H54 (cell line): ENCODE measurements around the gene CRBN.

Source experiments
- DNase-seq: peaks from one replicate; pipeline ENCODE4 v3.0.0; 2011; ENCODE audit warnings: low spot score, mixed read lengths; ENCODE audit not compliant: insufficient read length
- FAIRE-seq: peaks from 3 replicates; lab custom pipeline; 2011; peaks lifted over from hg19 to GRCh38; lab: Jason Lieb, UNC
- POLR2A ChIP-seq: IDR thresholded peaks from 2 replicates; pipeline ENCODE4 v1.6.1; 2011; ENCODE audit warnings: low read depth, mild to moderate bottlenecking, low read length

The CRBN gene

DNA sequence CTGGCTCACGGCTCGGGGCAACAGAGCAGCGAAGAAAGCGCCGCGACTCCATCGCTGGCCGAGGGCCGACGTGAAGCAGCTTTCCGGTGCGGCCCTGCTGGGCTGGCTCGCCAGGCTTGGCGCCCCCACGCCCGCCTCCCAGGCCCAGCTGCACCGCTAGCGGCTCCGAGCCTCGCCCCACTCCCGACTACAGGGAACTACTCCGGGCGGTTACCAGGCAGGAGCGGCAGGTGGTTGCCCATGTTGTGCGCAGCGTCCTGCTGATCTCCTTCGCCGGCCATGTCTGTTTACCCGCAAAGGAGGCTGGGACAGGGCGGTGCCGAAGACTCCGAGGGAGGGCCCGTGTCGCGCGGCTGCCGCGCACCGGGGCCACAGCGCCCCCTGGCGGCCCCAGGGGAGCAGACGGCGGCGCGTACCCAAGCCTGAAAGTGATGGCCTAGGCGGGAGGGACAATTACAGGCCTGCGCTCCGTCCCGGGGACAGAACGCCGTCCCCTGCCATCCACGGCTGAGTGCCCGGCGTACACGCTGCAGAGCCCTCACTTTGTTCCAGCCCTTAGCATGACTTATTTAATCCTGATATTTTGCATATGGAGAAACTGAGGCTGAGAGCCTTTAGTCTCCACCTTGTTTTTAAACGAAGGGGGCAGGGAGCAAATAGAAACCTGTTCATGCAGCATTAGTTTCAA, at the start of gene CRBN:
Gene CRBN, minus strand, starts transcription at position 285 of the 688 bp plus-strand sequence. Its CDS starts 4 bp downstream, at position 281.
- DNase-seq = peak; percentile 74
- peak; percentile 55; the same call in 1 of the 2 replicates for TF ChIP-seq POLR2A
- peak; percentile 55 for FAIRE-seq

- no peak for DNase-seq
- FAIRE-seq = no peak
- no peak for TF ChIP-seq POLR2A
Measured at GRCh38 chr3:3227640-3228039, 48.1 kb upstream of the CRBN start.

GRCh38 chr3:3221528-3221927, 42.0 kb upstream of the CRBN start:
- no peak for TF ChIP-seq POLR2A
- no peak for DNase-seq
- FAIRE-seq = no peak

GRCh38 chr3:3216401-3216800, 36.9 kb upstream of the CRBN start:
- TF ChIP-seq POLR2A = no peak
- no peak for FAIRE-seq
- DNase-seq = no peak

DNA sequence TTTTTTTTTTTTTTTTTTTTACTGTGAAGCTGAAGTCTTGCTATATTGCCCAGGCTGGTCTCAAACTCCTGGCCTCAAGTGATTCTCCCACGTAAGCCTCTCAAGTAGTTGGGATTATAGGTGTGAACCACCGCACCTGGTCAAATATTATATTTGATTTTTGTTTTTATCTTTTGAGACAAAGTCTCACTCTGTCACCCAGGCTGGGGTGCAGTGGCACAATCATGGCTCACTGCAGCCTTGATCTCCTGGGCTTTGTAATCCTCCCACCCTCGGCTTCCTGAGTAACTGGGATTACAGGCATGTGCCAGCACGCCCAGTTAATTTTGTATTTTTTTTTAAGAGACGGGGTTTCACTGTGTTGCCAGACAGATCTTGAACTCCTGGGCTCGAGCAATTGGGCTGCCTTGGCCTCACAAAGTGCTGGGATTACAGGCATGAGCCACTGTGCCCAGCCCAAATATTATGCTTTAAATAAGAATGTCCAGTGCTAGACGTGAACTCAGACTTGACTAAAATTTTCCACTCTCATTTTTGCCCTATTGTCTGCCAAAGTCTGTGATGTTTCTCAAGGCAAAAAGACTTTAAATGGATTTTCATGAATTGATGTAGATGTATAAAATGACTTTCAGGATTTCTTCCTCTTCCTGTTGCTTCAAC, 33.4 kb upstream of the CRBN start:
- no peak for DNase-seq
- FAIRE-seq = no peak
- no peak for TF ChIP-seq POLR2A

DNA sequence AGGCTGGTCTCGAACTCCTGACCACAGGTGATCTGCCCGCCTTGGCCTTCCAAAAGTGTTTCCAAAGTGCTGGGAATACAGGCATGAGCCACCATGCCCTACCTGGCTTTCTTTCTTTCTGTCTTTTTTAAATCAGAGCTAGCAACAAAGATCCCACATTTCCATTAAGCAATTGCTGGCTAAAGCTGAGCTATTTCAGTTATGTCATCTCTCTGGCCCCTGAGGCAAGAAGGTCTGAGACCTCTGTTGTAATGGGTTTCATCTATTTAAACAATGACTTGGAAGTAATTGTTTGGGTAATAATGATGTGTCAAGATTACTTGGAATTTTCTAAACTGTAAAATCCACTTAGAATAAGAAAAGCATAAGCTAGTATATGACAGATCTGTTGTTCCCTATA, 30.2 kb upstream of the CRBN start:
- FAIRE-seq (no peak), DNase-seq (no peak)
- TF ChIP-seq POLR2A = no peak

- DNase-seq (no peak), FAIRE-seq (no peak)
- TF ChIP-seq POLR2A = no peak
Measured at GRCh38 chr3:3209057-3209456, 29.6 kb upstream of the CRBN start.

DNA sequence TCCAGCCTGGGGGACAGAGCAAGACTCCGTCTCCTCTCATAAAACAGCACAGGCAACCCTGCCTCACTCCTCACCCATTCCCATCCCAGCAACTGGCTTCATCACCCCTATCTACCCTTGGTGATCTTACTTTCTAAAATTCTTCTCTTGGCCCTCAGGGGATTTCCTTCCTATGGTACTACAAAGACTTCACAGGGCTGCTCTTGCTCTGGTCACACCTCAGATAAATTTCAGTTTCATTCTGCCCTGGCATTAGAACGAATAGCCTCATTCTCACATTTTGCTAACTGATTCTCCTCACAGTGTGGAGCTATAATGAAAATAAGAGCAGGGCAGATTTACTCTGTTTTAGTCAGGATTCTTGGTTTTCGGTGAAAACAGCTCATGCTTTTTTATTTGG, 22.1 kb upstream of the CRBN start:
- TF ChIP-seq POLR2A = no peak
- FAIRE-seq = no peak
- no peak for DNase-seq

- DNase-seq (no peak), FAIRE-seq (peak; percentile 86)
- TF ChIP-seq POLR2A = no peak
Measured at GRCh38 chr3:3200632-3201212, 21.2 kb upstream of the CRBN start.

- no peak for DNase-seq
- TF ChIP-seq POLR2A = no peak
- FAIRE-seq = no peak
Measured at GRCh38 chr3:3199306-3199705, 19.8 kb upstream of the CRBN start.

- DNase-seq (no peak), FAIRE-seq (peak; percentile 48)
- TF ChIP-seq POLR2A = no peak
Measured at GRCh38 chr3:3196148-3196861, 16.8 kb upstream of the CRBN start.

GRCh38 chr3:3194861-3195260, 15.4 kb upstream of the CRBN start:
- FAIRE-seq (no peak), DNase-seq (no peak)
- no peak for TF ChIP-seq POLR2A

- DNase-seq (no peak), FAIRE-seq (no peak)
- no peak for TF ChIP-seq POLR2A
Measured at GRCh38 chr3:3192286-3192675, 12.8 kb upstream of the CRBN start.
